Peyer's patch (tissue), 4 donors: Measurements from ENCODE around the gene TRPV6.

Experiments used
- CTCF ChIP-seq, 6 experiments: fragments of 450-650 bp in 4 of 6; fragments of 200-600 bp in 2 of 6; sonication (generic) in 1 of 6; IDR thresholded peaks; one replicate each; pipeline ENCODE4 v1.5.1; 2017 to 2019; ENCODE audit warnings: antibody characterized with exemption in 6 of 6, mild to moderate bottlenecking in 3 of 6, moderate library complexity in 1 of 6
- POLR2A ChIP-seq, 2 donors: fragments of 450-650 bp; IDR thresholded peaks; one replicate each; pipeline ENCODE4 v1.5.1; 2017; ENCODE audit warnings: antibody characterized with exemption in 2 of 2, mild to moderate bottlenecking in 2 of 2, moderate library complexity in 2 of 2

DNA sequence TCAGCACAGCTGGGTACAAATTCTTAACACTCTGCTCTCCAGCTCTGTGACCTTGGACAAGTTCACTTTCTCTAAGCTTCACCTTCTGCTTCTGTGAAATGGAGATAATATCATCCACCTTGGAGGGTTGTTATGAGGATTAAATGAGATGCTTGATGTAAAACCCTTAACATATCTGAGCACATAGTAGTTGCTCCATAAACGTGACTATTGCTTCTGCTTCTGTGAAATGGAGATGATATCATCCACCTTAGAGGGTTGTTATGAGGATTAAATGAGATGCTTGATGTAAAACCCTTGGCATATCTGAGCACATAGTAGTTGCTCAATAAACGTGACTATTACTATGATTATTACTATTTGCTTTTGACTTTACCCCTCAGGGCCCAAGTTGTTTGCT is 16.1 kb downstream of the TRPV6 start:
- TF ChIP-seq CTCF (IDR thresholded peaks at IDR 0.05) (no peak), POLR2A (IDR thresholded peaks at IDR 0.05) (no peak)
